ENCODE measurements around the gene SKA1. TPM values are rescaled to one million over a fixed set of nuclear protein-coding genes. Genes with fewer than 3 reads are reported as not detected.
A peak's percentile ranks its signal among the peaks of the same experiment; 100 is the strongest.
"Not testable (repeated sequence)": the region's sequence is repeated elsewhere in the genome, so short reads cannot be mapped to it uniquely, and the experiment has no call there.

The SKA1 gene
- polyA plus RNA-seq, 4 donors = 0.67 to 7.9 (median 5.8) TPM; not detected in 1

- Histone ChIP-seq H3K4me3 (ENCODE audit: low read depth in 1 of 3, low read length in 3 of 3) (no peak overlapping the region), H3K27ac (ENCODE audit: low read depth in 1 of 3, low read length in 2 of 3) (no peak overlapping the region), H3K9me3 (ENCODE audit: control insufficient read depth in 2 of 2, insufficient read depth in 1 of 2, low read depth in 1 of 2, low read length in 1 of 2) (no peaks in the 10 kb centered on the region), H3K36me3 (ENCODE audit: control insufficient read depth in 3 of 3, insufficient read depth in 2 of 3, low read depth in 1 of 3, low read length in 3 of 3) (no peaks in the 10 kb centered on the region), H3K27me3 (ENCODE audit: control insufficient read depth in 3 of 3, insufficient read depth in 3 of 3, low read length in 3 of 3) (peaks cover 0 to 11% (median 7%) of the 10 kb centered on the region in 3 donors), H3K4me1 (ENCODE audit: control insufficient read depth in 3 of 3, insufficient read depth in 2 of 3, low read depth in 1 of 3, low read length in 2 of 3) (peaks cover 0 to 20% (median 0%) of the 10 kb centered on the region in 3 donors)
- 39 to 82% (median 76%) methylated on average over 10 of the region's 10 CpGs for WGBS, 3 donors
- DNase-seq (no peak), FAIRE-seq (no peak)
Measured at GRCh38 chr18:50398099-50398498, 23.3 kb downstream of the SKA1 start.

GRCh38 chr18:50398947-50399346, 24.1 kb downstream of the SKA1 start:
- H3K36me3 ChIP-seq (ENCODE audit: control insufficient read depth in 3 of 3, insufficient read depth in 2 of 3, low read depth in 1 of 3, low read length in 3 of 3) = no peaks in the 10 kb centered on the region
- peaks cover 0 to 14% (median 7%) of the 10 kb centered on the region in 3 donors for H3K27me3 ChIP-seq (ENCODE audit: control insufficient read depth in 3 of 3, insufficient read depth in 3 of 3, low read length in 3 of 3)
- no peaks in the 10 kb centered on the region for H3K9me3 ChIP-seq (ENCODE audit: control insufficient read depth in 2 of 2, insufficient read depth in 1 of 2, low read depth in 1 of 2, low read length in 1 of 2)
- no peak overlapping the region for H3K4me3 ChIP-seq (ENCODE audit: low read depth in 1 of 3, low read length in 3 of 3)
- WGBS, 3 donors = 91 to 96% (median 93%) methylated on average over 1 of the region's 1 CpG
- FAIRE-seq (no peak), DNase-seq (no peak)
- H3K4me1 ChIP-seq (ENCODE audit: control insufficient read depth in 3 of 3, insufficient read depth in 2 of 3, low read depth in 1 of 3, low read length in 2 of 3) = peaks cover 0 to 22% (median 0%) of the 10 kb centered on the region in 3 donors
- no peak overlapping the region for H3K27ac ChIP-seq (ENCODE audit: low read depth in 1 of 3, low read length in 2 of 3)

- DNase-seq (no peak), FAIRE-seq (no peak)
- no peaks in the 10 kb centered on the region for H3K9me3 ChIP-seq (ENCODE audit: control insufficient read depth in 2 of 2, insufficient read depth in 1 of 2, low read depth in 1 of 2, low read length in 1 of 2)
- peaks cover 0 to 14% (median 7%) of the 10 kb centered on the region in 3 donors for H3K27me3 ChIP-seq (ENCODE audit: control insufficient read depth in 3 of 3, insufficient read depth in 3 of 3, low read length in 3 of 3)
- H3K27ac ChIP-seq (ENCODE audit: low read depth in 1 of 3, low read length in 2 of 3) = no peak overlapping the region
- no peaks in the 10 kb centered on the region for H3K36me3 ChIP-seq (ENCODE audit: control insufficient read depth in 3 of 3, insufficient read depth in 2 of 3, low read depth in 1 of 3, low read length in 3 of 3)
- H3K4me1 ChIP-seq (ENCODE audit: control insufficient read depth in 3 of 3, insufficient read depth in 2 of 3, low read depth in 1 of 3, low read length in 2 of 3) = peaks cover 0 to 26% (median 0%) of the 10 kb centered on the region in 3 donors
- WGBS, 3 donors = 68 to 91% (median 85%) methylated on average over 4 of the region's 4 CpGs
- H3K4me3 ChIP-seq (ENCODE audit: low read depth in 1 of 3, low read length in 3 of 3) = no peak overlapping the region
Measured at GRCh38 chr18:50399582-50399981, 24.7 kb downstream of the SKA1 start.

- H3K4me3 ChIP-seq (ENCODE audit: low read depth in 1 of 3, low read length in 3 of 3); DNase-seq; FAIRE-seq; H3K9me3 ChIP-seq (ENCODE audit: control insufficient read depth in 2 of 2, insufficient read depth in 1 of 2, low read depth in 1 of 2, low read length in 1 of 2); H3K27ac ChIP-seq (ENCODE audit: low read depth in 1 of 3, low read length in 2 of 3); H3K36me3 ChIP-seq (ENCODE audit: control insufficient read depth in 3 of 3, insufficient read depth in 2 of 3, low read depth in 1 of 3, low read length in 3 of 3): not testable (repeated sequence)
- Histone ChIP-seq H3K4me1 (ENCODE audit: control insufficient read depth in 3 of 3, insufficient read depth in 2 of 3, low read depth in 1 of 3, low read length in 2 of 3) (peaks cover 0 to 31% (median 0%) of the 10 kb centered on the region in 3 donors), H3K27me3 (ENCODE audit: control insufficient read depth in 3 of 3, insufficient read depth in 3 of 3, low read length in 3 of 3) (peaks cover 0 to 14% (median 7%) of the 10 kb centered on the region in 3 donors)
- 62 to 79% (median 71%) methylated on average over 5 of the region's 5 CpGs for WGBS, 3 donors
Measured at GRCh38 chr18:50400438-50400837, 25.6 kb downstream of the SKA1 start.

- Histone ChIP-seq H3K9me3 (ENCODE audit: control insufficient read depth in 2 of 2, insufficient read depth in 1 of 2, low read depth in 1 of 2, low read length in 1 of 2) (no peaks in the 10 kb centered on the region), H3K4me1 (ENCODE audit: control insufficient read depth in 3 of 3, insufficient read depth in 2 of 3, low read depth in 1 of 3, low read length in 2 of 3) (peaks cover 0 to 36% (median 0%) of the 10 kb centered on the region in 3 donors), H3K36me3 (ENCODE audit: control insufficient read depth in 3 of 3, insufficient read depth in 2 of 3, low read depth in 1 of 3, low read length in 3 of 3) (no peaks in the 10 kb centered on the region), H3K4me3 (ENCODE audit: low read depth in 1 of 3, low read length in 3 of 3) (no peak overlapping the region), H3K27ac (ENCODE audit: low read depth in 1 of 3, low read length in 2 of 3) (no peak overlapping the region), H3K27me3 (ENCODE audit: control insufficient read depth in 3 of 3, insufficient read depth in 3 of 3, low read length in 3 of 3) (peaks cover 0 to 18% (median 7%) of the 10 kb centered on the region in 3 donors)
- no peak for FAIRE-seq
- 50 to 70% (median 68%) methylated on average over 18 of the region's 18 CpGs for WGBS, 3 donors
- DNase-seq = peak in 1 of 2 donors; percentile 50
Measured at GRCh38 chr18:50401295-50401694, 26.4 kb downstream of the SKA1 start.

GRCh38 chr18:50401888-50402287, 27.0 kb downstream of the SKA1 start:
- DNase-seq (peak; percentile 61 to 85), FAIRE-seq (no peak)
- H3K4me3 ChIP-seq (ENCODE audit: low read depth in 1 of 3, low read length in 3 of 3) = no peak overlapping the region
- H3K9me3 ChIP-seq (ENCODE audit: control insufficient read depth in 2 of 2, insufficient read depth in 1 of 2, low read depth in 1 of 2, low read length in 1 of 2) = no peaks in the 10 kb centered on the region
- peaks cover 0 to 36% (median 0%) of the 10 kb centered on the region in 3 donors for H3K4me1 ChIP-seq (ENCODE audit: control insufficient read depth in 3 of 3, insufficient read depth in 2 of 3, low read depth in 1 of 3, low read length in 2 of 3)
- peaks cover 0 to 18% (median 7%) of the 10 kb centered on the region in 3 donors for H3K27me3 ChIP-seq (ENCODE audit: control insufficient read depth in 3 of 3, insufficient read depth in 3 of 3, low read length in 3 of 3)
- H3K27ac ChIP-seq (ENCODE audit: low read depth in 1 of 3, low read length in 2 of 3) = no peak overlapping the region
- 4 to 12% (median 7%) methylated on average over 21 of the region's 21 CpGs for WGBS, 3 donors
- H3K36me3 ChIP-seq (ENCODE audit: control insufficient read depth in 3 of 3, insufficient read depth in 2 of 3, low read depth in 1 of 3, low read length in 3 of 3) = no peaks in the 10 kb centered on the region

- H3K36me3 ChIP-seq (ENCODE audit: control insufficient read depth in 3 of 3, insufficient read depth in 2 of 3, low read depth in 1 of 3, low read length in 3 of 3); H3K9me3 ChIP-seq (ENCODE audit: control insufficient read depth in 2 of 2, insufficient read depth in 1 of 2, low read depth in 1 of 2, low read length in 1 of 2); H3K4me3 ChIP-seq (ENCODE audit: low read depth in 1 of 3, low read length in 3 of 3); FAIRE-seq: not testable (repeated sequence)
- Histone ChIP-seq H3K27me3 (ENCODE audit: control insufficient read depth in 3 of 3, insufficient read depth in 3 of 3, low read length in 3 of 3) (peaks cover 0 to 20% (median 9%) of the 10 kb centered on the region in 3 donors), H3K4me1 (ENCODE audit: control insufficient read depth in 3 of 3, insufficient read depth in 2 of 3, low read depth in 1 of 3, low read length in 2 of 3) (peaks cover 0 to 36% (median 0%) of the 10 kb centered on the region in 3 donors), H3K27ac (ENCODE audit: low read depth in 1 of 3, low read length in 2 of 3) (peak overlapping the region in 1 of 3 donors; percentile 16)
- 55 to 62% (median 58%) methylated on average over 13 of the region's 13 CpGs for WGBS, 3 donors
- DNase-seq = peak in 1 of 2 donors; percentile 55
Measured at GRCh38 chr18:50404752-50405581, 30.1 kb downstream of the SKA1 start.

GRCh38 chr18:50405582-50406271, 30.9 kb downstream of the SKA1 start:
- WGBS, 3 donors = 59 to 75% (median 74%) methylated on average over 17 of the region's 17 CpGs
- no peak overlapping the region for H3K4me3 ChIP-seq (ENCODE audit: low read depth in 1 of 3, low read length in 3 of 3)
- FAIRE-seq = no peak

More at GRCh38 chr18:50405582-50406271, 30.9 kb downstream of the SKA1 start:
- H3K36me3 ChIP-seq (ENCODE audit: control insufficient read depth in 3 of 3, insufficient read depth in 2 of 3, low read depth in 1 of 3, low read length in 3 of 3) = no peaks in the 10 kb centered on the region
- H3K27ac ChIP-seq (ENCODE audit: low read depth in 1 of 3, low read length in 2 of 3) = no peak overlapping the region
- DNase-seq = peak in 1 of 2 donors; percentile 26
- H3K9me3 ChIP-seq (ENCODE audit: control insufficient read depth in 2 of 2, insufficient read depth in 1 of 2, low read depth in 1 of 2, low read length in 1 of 2) = no peaks in the 10 kb centered on the region
- peaks cover 0 to 20% (median 10%) of the 10 kb centered on the region in 3 donors for H3K27me3 ChIP-seq (ENCODE audit: control insufficient read depth in 3 of 3, insufficient read depth in 3 of 3, low read length in 3 of 3)
- peaks cover 0 to 33% (median 0%) of the 10 kb centered on the region in 3 donors for H3K4me1 ChIP-seq (ENCODE audit: control insufficient read depth in 3 of 3, insufficient read depth in 2 of 3, low read depth in 1 of 3, low read length in 2 of 3)

Data from small intestine (tissue), 7 donors.